SH-SY5Y (cell line): ENCODE measurements around the gene SNX17.

Experiments
- GATA2 ChIP-seq: IDR thresholded peaks from 2 replicates; pipeline ENCODE4 v1.6.1; 2011; ENCODE audit warnings: mild to moderate bottlenecking, low read depth, low read length
- GATA3 ChIP-seq: IDR thresholded peaks from 2 replicates; pipeline ENCODE4 v1.6.1; 2011; ENCODE audit warnings: low read depth, mild to moderate bottlenecking, low read length, moderate library complexity

DNA sequence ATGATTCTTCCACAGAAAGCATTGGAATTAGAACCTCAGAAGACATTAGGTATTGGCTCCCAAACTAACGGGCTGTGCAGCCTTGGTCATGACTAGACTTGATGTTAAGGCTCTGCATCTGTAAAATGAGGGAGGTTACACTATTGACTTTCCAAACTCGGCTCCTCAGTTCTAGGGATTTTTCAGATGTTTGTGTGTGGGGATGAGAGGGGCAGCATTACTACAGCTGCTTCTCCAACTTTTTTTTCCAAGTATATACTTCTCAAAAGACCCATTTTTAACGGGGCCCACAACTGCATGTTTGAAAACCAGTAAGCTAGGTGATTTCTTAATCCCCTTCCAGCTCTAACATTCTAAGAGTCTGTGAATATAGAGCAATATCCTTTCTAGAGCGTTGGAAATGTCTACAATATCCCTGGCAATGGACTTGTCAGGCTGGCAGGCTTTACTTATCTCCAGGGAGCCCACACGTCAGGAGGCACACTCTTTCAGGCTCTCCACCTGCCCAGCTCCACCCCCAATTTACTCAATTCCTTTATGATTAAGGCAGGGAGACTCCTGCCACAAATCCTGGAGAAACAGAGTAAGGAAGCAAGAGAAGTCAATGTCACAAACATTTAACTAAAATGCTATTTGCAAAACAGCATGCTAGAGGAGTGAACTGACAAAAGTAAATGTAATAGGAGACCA lies 46.7 kb upstream of the SNX17 start:
- TF ChIP-seq GATA2, result no peak
- no peak for TF ChIP-seq GATA3
